Brain microvascular endothelial cell (primary cell): ENCODE measurements around the gene LMNA.

Experiments used
- DNase-seq: peaks from one replicate; pipeline ENCODE4 v3.0.0-alpha.2; 2020
- H3K27ac ChIP-seq: fragments of 250-450 bp; sonication (Bioruptor Pico); 2 replicates; pipeline ENCODE4 v1.5.1; 2020; ENCODE audit warnings: mild to moderate bottlenecking, moderate library complexity
- H3K27me3 ChIP-seq: fragments of 250-450 bp; sonication (Bioruptor Pico); replicated peaks from 2 replicates; pipeline ENCODE4 v1.5.1; 2020; ENCODE audit warnings: mild to moderate bottlenecking
- H3K36me3 ChIP-seq: fragments of 250-450 bp; sonication (Bioruptor Pico); replicated peaks from 2 replicates; pipeline ENCODE4 v1.5.1; 2020; ENCODE audit warnings: mild to moderate bottlenecking
- H3K4me3 ChIP-seq: 2 replicates; pipeline ENCODE4 v1.5.1; 2011; ENCODE audit warnings: low read depth, mild to moderate bottlenecking, control low read depth, low read length, moderate library complexity
- in situ Hi-C: cut with HindIII; loops from 2 replicates; pipeline ENCODE4 v1.10.0; 2017; ENCODE audit warnings: low sequenced_read_pairs, low pct_ligation_motif_present
- TF ChIP-seq, protein P1 (sequence below): IDR thresholded peaks from 2 replicates; pipeline ENCODE4 v1.5.1; 2011; ENCODE audit warnings: low read depth, mild to moderate bottlenecking, moderate library complexity, low read length, control low read depth, inconsistent platforms; ENCODE audit errors: missing control alignments

Gene LMNA

DNA sequence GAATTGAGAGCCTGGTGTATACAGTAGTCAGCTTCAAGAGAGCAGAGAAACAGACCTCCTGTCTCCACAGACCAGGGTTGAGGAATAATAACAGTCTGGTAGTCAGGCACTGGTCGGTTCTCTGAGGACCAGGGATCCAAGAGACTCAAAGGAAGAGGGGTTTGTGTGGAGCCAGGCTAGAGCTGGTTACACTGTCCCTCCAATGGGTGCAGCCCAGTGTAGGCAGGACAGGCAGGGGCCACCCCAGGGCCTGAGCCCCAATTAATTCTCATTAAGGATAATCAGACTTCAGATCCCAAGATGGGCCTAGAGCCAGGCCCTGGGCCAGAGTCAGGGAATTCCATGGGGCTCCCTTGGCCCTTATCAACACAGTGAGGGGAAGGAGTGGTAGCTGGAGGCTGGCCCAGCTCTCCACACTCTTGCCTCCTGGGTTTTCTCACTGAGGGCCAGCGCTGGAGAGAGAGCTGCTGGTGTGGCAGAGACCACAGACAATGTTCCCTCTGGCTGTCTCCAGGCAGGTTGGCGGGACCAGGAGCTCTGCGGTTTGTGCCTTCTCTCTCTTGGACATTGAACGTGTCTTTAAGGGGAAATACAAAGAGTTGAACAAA, 48.0 kb downstream of the LMNA start:
- Histone ChIP-seq H3K36me3 (no peaks in the 10 kb centered on the region), H3K4me3 (no peak overlapping the region), H3K27ac (no peak overlapping the region), H3K27me3 (no peaks in the 10 kb centered on the region)
- in situ Hi-C loops, result no loop called here
- DNase-seq, result no peak
- TF ChIP-seq, protein P1, sequence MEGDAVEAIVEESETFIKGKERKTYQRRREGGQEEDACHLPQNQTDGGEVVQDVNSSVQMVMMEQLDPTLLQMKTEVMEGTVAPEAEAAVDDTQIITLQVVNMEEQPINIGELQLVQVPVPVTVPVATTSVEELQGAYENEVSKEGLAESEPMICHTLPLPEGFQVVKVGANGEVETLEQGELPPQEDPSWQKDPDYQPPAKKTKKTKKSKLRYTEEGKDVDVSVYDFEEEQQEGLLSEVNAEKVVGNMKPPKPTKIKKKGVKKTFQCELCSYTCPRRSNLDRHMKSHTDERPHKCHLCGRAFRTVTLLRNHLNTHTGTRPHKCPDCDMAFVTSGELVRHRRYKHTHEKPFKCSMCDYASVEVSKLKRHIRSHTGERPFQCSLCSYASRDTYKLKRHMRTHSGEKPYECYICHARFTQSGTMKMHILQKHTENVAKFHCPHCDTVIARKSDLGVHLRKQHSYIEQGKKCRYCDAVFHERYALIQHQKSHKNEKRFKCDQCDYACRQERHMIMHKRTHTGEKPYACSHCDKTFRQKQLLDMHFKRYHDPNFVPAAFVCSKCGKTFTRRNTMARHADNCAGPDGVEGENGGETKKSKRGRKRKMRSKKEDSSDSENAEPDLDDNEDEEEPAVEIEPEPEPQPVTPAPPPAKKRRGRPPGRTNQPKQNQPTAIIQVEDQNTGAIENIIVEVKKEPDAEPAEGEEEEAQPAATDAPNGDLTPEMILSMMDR, result no peak

DNA sequence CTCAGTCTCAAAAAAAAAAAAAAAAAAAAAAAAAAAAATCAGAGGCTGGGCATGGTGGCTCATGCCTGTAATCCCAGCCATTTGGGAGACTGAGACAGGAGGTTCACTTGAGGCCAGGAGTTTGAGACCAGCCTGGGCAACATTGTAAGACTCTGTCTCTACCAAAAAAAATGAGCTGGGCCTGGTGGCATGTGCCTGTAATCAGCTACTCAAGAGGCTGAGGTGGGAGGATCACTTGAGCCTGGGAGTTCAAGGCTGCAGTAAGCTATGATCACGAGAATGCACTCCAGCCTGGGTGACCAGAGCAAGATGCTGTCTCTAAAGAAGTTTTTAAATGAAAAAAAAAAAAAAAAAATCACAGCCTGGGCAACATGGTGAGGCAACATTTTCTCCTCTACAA, 49.2 kb downstream of the LMNA start:
- no peak overlapping the region for H3K27ac ChIP-seq
- H3K4me3 ChIP-seq, result no peak overlapping the region
- no peak for DNase-seq
- TF ChIP-seq, protein P1, result no peak
- H3K27me3 ChIP-seq, result no peaks in the 10 kb centered on the region
- in situ Hi-C loops, result no loop called here
- no peaks in the 10 kb centered on the region for H3K36me3 ChIP-seq

DNA sequence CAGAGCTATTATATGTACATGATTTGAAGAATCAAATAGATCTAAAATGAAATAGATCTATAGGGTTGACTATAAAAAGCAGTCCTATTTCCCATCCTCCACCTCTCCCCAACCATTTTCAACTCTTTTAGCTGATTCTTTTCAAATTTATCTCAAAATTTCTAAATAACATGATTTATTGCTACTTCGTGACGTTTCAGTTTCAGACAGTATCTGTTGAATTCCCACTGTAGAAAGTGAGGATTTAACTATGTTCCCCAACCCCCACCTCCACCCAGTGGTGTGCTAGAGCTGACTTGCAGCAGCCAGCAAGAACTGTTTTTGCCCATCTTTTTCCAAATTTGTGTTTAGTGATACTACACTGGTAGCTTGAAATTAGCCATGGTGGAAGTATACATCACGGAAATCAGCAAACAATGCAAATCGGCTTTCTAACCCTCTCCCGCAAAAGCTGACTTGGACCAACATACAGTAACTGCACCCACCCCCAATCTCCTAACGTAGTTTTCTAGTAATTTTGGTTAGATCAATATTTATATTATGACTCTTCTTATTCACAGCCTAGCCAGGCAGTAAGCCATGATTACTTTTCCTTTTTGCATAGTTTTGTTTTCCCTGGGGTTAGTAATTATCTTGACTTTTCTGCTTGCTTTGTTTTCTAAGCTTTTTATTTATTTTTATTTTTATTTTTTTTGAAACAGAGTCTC, 49.8 kb downstream of the LMNA start:
- TF ChIP-seq, protein P1, result no peak
- Histone ChIP-seq H3K36me3 (no peaks in the 10 kb centered on the region), H3K4me3 (no peak overlapping the region), H3K27ac (no peak overlapping the region), H3K27me3 (no peaks in the 10 kb centered on the region)
- no peak for DNase-seq
- in situ Hi-C loops, result no loop called here

DNA sequence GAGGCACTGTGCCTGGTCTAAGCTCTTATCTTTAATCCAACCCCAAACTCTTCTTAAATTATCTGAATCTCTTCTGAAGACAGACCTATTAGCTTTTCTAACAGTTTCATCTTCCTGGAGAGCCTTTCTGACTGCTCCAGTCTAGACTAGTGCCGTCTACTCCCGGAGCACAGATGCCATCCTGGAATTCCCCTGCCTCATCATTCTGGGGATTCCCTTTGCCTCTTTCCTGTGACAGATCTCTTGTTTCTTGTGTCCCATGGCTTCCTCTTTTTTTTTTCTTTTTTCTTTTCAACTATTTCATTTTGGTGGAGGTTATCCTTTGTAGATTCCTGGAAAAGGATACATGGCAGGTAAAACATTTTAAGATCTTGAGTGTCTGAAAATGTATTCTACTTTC, 50.6 kb downstream of the LMNA start:
- TF ChIP-seq, protein P1, result no peak
- H3K36me3 ChIP-seq, result no peaks in the 10 kb centered on the region
- no peak overlapping the region for H3K4me3 ChIP-seq
- H3K27me3 ChIP-seq, result no peaks in the 10 kb centered on the region
- in situ Hi-C loops, result no loop called here
- no peak for DNase-seq
- H3K27ac ChIP-seq, result no peak overlapping the region

DNA sequence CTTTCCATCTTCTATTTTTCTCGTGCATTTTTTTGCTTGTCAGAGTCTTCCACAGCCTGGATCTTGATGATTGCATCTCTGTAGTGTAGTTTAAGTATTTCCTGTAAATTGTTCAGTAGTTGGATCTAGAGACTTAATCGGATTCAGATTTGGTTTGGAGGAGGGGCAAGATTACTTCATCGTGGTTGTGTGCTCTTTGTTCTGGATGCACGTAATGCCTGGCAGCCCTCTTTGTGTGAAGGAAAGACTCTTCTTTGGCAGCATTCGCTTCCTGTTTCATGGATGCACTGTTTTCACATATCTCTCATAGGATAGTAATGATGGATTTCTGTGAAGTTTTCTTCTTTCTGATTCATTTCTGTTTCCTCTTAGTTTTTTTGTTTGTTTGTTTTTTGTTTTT, 53.0 kb downstream of the LMNA start:
- Histone ChIP-seq H3K4me3 (no peak overlapping the region), H3K36me3 (no peaks in the 10 kb centered on the region), H3K27me3 (no peaks in the 10 kb centered on the region), H3K27ac (no peak overlapping the region)
- DNase-seq, result no peak
- in situ Hi-C loops, result no loop called here
- TF ChIP-seq, protein P1, result no peak
